ENCODE data around the gene SLC7A1.

DNA sequence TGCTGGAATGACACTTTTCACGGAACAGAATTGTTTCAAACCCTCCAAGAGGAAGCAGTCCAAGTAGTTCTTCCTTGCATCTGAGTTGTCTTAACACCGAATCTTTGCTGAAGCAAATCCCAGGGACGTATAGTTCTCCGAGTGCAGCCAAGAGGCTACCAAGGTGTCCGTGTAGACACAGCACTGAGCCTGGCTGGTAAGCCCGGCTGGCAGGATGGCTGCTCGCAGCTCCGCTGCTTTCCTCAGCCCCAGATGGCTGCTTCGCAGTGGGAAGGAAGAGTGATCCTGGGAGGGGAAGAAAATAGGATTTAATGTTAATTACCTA, 105.0 kb downstream of the SLC7A1 start:
- TF ChIP-seq, protein P1, sequence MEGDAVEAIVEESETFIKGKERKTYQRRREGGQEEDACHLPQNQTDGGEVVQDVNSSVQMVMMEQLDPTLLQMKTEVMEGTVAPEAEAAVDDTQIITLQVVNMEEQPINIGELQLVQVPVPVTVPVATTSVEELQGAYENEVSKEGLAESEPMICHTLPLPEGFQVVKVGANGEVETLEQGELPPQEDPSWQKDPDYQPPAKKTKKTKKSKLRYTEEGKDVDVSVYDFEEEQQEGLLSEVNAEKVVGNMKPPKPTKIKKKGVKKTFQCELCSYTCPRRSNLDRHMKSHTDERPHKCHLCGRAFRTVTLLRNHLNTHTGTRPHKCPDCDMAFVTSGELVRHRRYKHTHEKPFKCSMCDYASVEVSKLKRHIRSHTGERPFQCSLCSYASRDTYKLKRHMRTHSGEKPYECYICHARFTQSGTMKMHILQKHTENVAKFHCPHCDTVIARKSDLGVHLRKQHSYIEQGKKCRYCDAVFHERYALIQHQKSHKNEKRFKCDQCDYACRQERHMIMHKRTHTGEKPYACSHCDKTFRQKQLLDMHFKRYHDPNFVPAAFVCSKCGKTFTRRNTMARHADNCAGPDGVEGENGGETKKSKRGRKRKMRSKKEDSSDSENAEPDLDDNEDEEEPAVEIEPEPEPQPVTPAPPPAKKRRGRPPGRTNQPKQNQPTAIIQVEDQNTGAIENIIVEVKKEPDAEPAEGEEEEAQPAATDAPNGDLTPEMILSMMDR (conservative IDR thresholded peaks at IDR 0.05; ENCODE audit: low read length), result no peak
- TF ChIP-seq EZH2phosphoT487 (IDR thresholded peaks at IDR 0.05; ENCODE audit: borderline replicate concordance, low read depth, low read length), result no peak
